Fibroblast of mammary gland (primary cell): ENCODE results near the gene PAK6.

Source experiments
- DNase-seq: peaks from one replicate; pipeline ENCODE4 v3.0.0-alpha.2; 2010; ENCODE audit warnings: low read depth
- H3K4me3 ChIP-seq: 2 replicates; pipeline ENCODE4 v1.5.1; 2011; ENCODE audit warnings: low read depth, mild to moderate bottlenecking, low read length, moderate library complexity; ENCODE audit not compliant: control insufficient read depth
- TF ChIP-seq, protein P1 (sequence below): conservative IDR thresholded peaks from 2 replicates; pipeline ENCODE4 v1.5.1; 2011; ENCODE audit warnings: low read depth, low read length, inconsistent platforms; ENCODE audit not compliant: control insufficient read depth, insufficient read depth

The PAK6 gene

GRCh38 chr15:40251486-40252140 lies 12.8 kb downstream of the PAK6 start:
- no peak overlapping the region for H3K4me3 ChIP-seq
- TF ChIP-seq, protein P1, sequence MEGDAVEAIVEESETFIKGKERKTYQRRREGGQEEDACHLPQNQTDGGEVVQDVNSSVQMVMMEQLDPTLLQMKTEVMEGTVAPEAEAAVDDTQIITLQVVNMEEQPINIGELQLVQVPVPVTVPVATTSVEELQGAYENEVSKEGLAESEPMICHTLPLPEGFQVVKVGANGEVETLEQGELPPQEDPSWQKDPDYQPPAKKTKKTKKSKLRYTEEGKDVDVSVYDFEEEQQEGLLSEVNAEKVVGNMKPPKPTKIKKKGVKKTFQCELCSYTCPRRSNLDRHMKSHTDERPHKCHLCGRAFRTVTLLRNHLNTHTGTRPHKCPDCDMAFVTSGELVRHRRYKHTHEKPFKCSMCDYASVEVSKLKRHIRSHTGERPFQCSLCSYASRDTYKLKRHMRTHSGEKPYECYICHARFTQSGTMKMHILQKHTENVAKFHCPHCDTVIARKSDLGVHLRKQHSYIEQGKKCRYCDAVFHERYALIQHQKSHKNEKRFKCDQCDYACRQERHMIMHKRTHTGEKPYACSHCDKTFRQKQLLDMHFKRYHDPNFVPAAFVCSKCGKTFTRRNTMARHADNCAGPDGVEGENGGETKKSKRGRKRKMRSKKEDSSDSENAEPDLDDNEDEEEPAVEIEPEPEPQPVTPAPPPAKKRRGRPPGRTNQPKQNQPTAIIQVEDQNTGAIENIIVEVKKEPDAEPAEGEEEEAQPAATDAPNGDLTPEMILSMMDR: no peak
- no peak for DNase-seq

DNA sequence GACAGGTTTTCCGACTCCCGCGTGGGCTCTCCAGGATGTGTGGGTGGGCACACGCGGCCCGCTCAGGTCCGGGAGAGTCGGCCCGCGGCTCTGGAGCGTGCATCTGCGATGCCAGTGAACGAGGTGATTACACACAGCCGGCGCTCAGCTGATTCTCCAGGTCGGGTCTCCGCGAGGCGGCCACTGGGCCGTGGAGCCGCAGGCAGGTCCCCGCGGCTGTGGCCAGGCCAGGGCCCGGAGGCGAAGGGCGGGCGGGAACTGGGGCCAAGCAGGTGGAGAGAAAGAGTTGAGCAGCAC lies 13.2 kb downstream of the PAK6 start:
- DNase-seq: no peak
- TF ChIP-seq, protein P1: no peak
- H3K4me3 ChIP-seq: no peak overlapping the region

GRCh38 chr15:40252438-40253166 lies 13.7 kb downstream of the PAK6 start:
- no peak overlapping the region for H3K4me3 ChIP-seq
- TF ChIP-seq, protein P1: no peak
- DNase-seq: no peak

DNA sequence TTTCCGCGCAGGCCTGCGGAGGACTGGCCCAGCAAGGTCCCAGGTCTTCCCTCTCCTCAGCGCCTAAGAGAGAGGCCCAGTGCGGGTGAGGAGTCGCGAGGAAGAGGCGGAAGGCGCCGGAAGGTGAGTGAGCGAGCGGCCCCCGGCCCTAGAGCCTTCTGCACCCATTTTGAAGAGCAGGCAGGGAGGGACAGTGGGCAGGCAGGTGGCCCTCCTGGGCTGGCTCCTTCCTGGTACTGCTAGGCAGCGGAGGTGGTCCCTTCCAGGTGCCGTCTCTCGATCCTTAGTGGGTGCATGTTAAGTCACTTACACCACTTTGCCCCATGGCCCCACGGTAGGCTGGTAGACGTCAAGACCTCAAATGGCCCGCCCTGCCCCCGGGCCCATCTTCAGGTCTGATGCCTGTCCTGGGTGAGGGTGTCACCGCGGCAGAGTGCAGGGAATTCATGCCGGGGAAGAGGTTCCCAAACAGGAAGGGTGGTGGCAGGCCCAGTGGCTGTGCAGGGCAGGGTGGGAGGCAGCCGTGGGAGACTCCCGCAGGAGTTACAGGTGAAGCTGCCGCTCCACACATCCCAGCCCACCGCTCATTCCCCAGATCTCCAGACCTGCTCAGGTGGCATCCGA lies 14.4 kb downstream of the PAK6 start:
- TF ChIP-seq, protein P1: no peak
- H3K4me3 ChIP-seq: no peak overlapping the region
- DNase-seq: no peak

- TF ChIP-seq, protein P1: no peak
Observed at GRCh38 chr15:40254452-40254851, 15.6 kb downstream of the PAK6 start.

DNA sequence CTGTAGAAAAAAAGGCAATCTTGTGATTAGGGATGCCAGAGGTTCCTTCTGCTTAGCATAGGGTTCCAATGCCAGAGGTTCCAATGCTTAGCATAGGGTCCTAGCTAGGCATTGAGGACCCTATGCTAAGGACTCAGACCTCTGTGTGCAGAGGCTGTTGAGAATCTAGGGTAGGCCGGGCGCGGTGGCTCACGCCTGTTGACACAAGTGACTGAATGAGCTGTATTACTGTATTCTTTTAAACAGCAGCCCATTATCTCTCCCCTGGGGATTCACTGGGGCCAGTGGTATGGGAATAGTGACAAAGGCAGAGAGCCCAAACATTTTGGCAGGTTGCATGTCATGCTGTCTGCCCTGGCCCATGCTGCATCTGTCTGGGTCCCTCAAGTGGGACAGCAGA lies 16.2 kb downstream of the PAK6 start:
- no peak for DNase-seq
- no peak overlapping the region for H3K4me3 ChIP-seq
- TF ChIP-seq, protein P1: no peak

More at GRCh38 chr15:40254452-40254851, 15.6 kb downstream of the PAK6 start:
- no peak overlapping the region for H3K4me3 ChIP-seq
- DNase-seq: no peak
